Thymus (tissue), 11 donors: ENCODE results near the gene CTXND1. TPM values are rescaled to one million over a fixed set of nuclear protein-coding genes. Genes with fewer than 3 reads are reported as not detected.

ENCODE experiments used
- DNase-seq, 9 donors: peaks; one replicate each; pipeline ENCODE4 v3.0.0-alpha.2; 2013; ENCODE audit warnings: low spot score in 9 of 9, low read depth in 6 of 9, missing footprints in 1 of 9
- H3K27ac ChIP-seq, 2 donors: one replicate each; pipeline ENCODE4 v1.5.1; 2013; ENCODE audit warnings: control low read depth in 1 of 2, low read depth in 1 of 2, low read length in 1 of 2, mild to moderate bottlenecking in 1 of 2, moderate library complexity in 1 of 2
- H3K27me3 ChIP-seq, 2 donors: one replicate each; pipeline ENCODE4 v1.5.1; 2013; ENCODE audit warnings: low read length in 1 of 2; ENCODE audit not compliant: control insufficient read depth in 2 of 2, insufficient read depth in 1 of 2
- H3K36me3 ChIP-seq, 2 donors: one replicate each; pipeline ENCODE4 v1.5.1; 2013; ENCODE audit warnings: low read length in 1 of 2, mild to moderate bottlenecking in 1 of 2, moderate library complexity in 1 of 2; ENCODE audit not compliant: control insufficient read depth in 2 of 2, insufficient read depth in 2 of 2
- H3K4me1 ChIP-seq, 2 donors: one replicate each; pipeline ENCODE4 v1.5.1; 2013; ENCODE audit warnings: low read length in 2 of 2; ENCODE audit not compliant: control insufficient read depth in 2 of 2, insufficient read depth in 2 of 2
- H3K4me3 ChIP-seq, 2 donors: one replicate each; pipeline ENCODE4 v1.5.1; 2013; ENCODE audit warnings: low read length in 2 of 2, control low read depth in 1 of 2, mild to moderate bottlenecking in 1 of 2
- H3K9me3 ChIP-seq, 2 donors: one replicate each; pipeline ENCODE4 v1.5.1; 2013; ENCODE audit warnings: low read length in 1 of 2, mild to moderate bottlenecking in 1 of 2; ENCODE audit not compliant: control insufficient read depth in 2 of 2, insufficient read depth in 1 of 2
- WGBS: extraction: QIAGEN DNeasy Blood & Tissue Kit; methylation state at CpG from one replicate; pipeline ENCODE4 v1.1.7; 2013; 5-methylcytosine and 5-hydroxymethylcytosine counted together
- polyA plus RNA-seq: library from polyadenylated mRNA; stranded (reverse); fragments of 200-250 nt; gene quantifications from one replicate; pipeline ENCODE4 v1.2.3, GENCODE V29; 2013
- total RNA-seq: library from RNA; stranded (reverse); fragments of 120-200 nt; gene quantifications from one replicate; pipeline ENCODE4 v1.2.4, GENCODE V29; 2013
- donor health status: healthy.

CTXND1 gene
- total and polyA plus RNA-seq, 2 donors = 0.05 to 0.07 TPM

DNA sequence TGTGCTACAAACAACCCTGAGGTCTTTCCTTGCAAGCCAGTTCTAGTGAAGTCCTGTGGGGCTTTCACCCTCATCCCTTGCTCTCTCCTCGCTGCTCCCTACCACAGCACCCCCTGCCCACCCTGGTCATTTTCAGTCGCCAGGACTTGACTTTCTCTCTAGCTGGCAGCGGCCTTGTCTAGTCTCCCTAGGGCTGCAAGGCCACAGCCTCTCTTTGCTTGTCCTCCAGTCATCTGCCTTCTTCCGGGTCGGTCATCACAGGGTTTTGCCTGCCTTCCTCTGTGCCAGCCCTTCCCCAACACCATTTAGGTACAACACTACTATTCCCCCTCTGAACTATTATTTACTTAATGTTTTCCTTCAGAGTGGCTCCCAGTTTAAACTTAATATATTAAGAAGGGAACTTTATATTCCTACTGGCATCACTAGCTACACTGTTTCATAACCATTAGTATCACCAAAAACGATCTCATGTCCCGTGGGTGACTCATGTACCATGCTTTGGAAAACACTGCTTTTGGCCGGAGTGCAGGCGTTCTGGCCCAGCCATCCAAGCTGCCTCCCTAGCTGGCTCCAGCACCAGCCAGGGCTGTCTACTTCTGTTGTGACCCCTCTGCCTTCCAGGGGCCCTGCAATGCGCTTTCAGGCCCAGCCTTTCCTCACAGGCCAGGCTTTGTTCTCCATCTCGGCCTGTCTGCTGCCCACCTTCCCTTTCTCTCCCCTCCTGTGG, 77.8 kb downstream of the CTXND1 start:
- 96% methylated on average over 11 of the region's 11 CpGs for WGBS
- Histone ChIP-seq H3K4me3 (no peak overlapping the region), H3K9me3 (no peaks in the 10 kb centered on the region), H3K27me3 (no peaks in the 10 kb centered on the region), H3K4me1 (no peaks in the 10 kb centered on the region), H3K27ac (no peak overlapping the region), H3K36me3 (peaks cover 0 to 4% of the 10 kb centered on the region in 2 donors)
- no peak for DNase-seq

DNA sequence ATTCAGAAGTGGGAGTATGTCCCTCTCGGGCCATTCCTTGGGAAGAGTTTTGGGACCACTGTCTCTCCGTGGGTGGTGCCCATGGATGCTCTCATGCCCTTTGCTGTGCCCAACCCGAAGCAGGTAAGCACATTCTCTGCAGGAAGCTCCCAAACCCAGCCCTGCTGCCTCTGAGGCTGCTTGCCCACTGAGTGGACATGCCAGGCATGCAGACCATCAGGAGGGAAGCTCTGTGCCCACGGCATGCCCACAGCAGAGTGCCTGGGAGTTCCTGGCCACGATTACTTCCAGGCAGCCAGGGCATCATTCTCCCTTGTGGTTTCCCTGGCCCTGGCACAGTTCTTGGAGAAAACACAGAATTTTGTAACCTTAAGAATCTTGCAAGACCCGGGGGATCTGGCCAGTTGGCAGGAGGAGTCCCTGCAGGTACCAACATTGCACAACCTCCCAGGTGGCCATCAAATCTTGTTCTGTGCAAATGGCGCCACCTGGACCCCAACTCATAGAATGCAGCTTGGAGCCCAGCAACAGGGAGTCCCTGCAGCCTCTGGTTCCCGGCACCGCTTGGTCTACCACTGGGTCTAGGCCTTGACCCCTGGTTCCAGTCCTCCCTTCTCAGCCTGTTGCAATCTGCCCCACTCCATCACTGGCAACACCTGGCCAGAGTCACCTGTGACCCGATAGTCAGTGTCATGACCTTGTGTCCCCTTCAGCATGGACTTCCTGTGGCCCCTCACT, 78.8 kb downstream of the CTXND1 start:
- DNase-seq = peak in 8 of 9 donors; percentile 40 to 81 (median 62)
- Histone ChIP-seq H3K27ac (no peak overlapping the region), H3K4me3 (no peak overlapping the region), H3K9me3 (no peaks in the 10 kb centered on the region), H3K4me1 (no peaks in the 10 kb centered on the region), H3K36me3 (peaks cover 0 to 4% of the 10 kb centered on the region in 2 donors), H3K27me3 (no peaks in the 10 kb centered on the region)
- WGBS = 81% methylated on average over 10 of the region's 10 CpGs

DNA sequence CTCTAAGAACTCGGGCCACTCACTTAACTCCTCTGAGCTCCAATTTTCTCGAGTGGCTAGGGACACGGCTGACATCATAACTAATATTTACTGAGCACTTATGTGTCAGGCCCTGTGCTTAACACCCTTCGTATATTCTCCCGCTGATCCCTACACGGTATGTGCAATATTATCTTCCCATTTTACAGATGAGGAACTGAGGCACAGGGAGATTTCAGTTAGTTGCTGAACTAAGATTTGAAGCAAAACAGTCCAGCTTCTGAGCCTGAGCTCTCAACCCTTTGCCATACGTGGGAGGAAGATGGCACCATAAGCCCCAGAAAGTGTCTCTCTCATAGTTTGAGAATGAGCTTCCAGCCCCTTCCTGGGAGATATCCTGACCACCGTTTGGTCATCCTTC, 79.6 kb downstream of the CTXND1 start:
- WGBS = 84% methylated on average over 8 of the region's 8 CpGs
- no peak for DNase-seq
- H3K36me3 ChIP-seq = peaks cover 0 to 4% of the 10 kb centered on the region in 2 donors
- no peaks in the 10 kb centered on the region for H3K4me1 ChIP-seq
- H3K27me3 ChIP-seq = no peaks in the 10 kb centered on the region
- H3K9me3 ChIP-seq = no peaks in the 10 kb centered on the region
- H3K27ac ChIP-seq = no peak overlapping the region
- no peak overlapping the region for H3K4me3 ChIP-seq

DNA sequence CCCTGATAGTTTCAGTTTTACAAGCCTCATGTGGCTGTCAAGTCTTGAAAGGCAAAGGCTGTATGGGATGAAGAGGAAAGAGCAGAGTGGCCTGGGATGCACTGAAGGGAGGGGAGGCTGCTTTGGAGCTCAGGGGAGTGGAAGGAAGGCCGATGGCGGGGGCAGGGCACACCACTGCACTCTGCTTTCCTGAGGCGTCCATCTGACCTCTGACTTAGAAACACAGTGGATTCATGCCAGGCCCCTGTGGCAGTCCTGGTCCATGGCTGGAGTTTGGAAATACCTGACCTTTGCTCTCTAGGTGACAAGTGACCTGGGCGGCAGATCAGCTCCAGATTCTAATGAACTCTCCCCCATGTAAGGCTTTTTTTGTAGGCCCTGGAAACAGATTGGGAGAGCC, 80.2 kb downstream of the CTXND1 start:
- no peaks in the 10 kb centered on the region for H3K4me1 ChIP-seq
- peaks cover 0 to 4% of the 10 kb centered on the region in 2 donors for H3K36me3 ChIP-seq
- WGBS = over 99% methylated on average over 4 of the region's 4 CpGs
- DNase-seq = no peak
- no peak overlapping the region for H3K27ac ChIP-seq
- no peaks in the 10 kb centered on the region for H3K27me3 ChIP-seq
- no peaks in the 10 kb centered on the region for H3K9me3 ChIP-seq
- no peak overlapping the region for H3K4me3 ChIP-seq

DNA sequence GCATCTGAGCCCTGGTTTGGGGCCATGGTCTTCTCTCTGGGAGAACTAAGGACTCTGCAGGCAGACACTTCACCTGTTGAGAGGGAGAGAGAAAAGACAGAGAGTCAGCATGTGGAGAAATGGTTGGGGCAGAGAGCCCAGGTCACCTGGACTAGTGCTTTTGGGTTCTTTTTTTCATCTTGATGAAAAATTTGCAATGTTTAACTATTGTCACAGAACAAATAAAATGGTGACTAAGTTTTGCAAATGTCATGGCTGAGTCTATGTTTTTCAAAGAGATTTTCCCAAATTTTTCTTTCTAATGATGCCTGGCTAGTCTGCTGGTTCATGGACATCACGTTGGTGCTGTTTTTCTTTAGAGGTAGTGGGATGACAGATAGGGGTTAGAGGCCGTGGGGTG, 81.4 kb downstream of the CTXND1 start:
- H3K27ac ChIP-seq = no peak overlapping the region
- 97% methylated on average over 2 of the region's 2 CpGs for WGBS
- no peaks in the 10 kb centered on the region for H3K27me3 ChIP-seq
- H3K4me3 ChIP-seq = no peak overlapping the region
- no peak for DNase-seq
- H3K36me3 ChIP-seq = peaks cover 0 to 4% of the 10 kb centered on the region in 2 donors
- H3K4me1 ChIP-seq = no peaks in the 10 kb centered on the region
- no peaks in the 10 kb centered on the region for H3K9me3 ChIP-seq

DNA sequence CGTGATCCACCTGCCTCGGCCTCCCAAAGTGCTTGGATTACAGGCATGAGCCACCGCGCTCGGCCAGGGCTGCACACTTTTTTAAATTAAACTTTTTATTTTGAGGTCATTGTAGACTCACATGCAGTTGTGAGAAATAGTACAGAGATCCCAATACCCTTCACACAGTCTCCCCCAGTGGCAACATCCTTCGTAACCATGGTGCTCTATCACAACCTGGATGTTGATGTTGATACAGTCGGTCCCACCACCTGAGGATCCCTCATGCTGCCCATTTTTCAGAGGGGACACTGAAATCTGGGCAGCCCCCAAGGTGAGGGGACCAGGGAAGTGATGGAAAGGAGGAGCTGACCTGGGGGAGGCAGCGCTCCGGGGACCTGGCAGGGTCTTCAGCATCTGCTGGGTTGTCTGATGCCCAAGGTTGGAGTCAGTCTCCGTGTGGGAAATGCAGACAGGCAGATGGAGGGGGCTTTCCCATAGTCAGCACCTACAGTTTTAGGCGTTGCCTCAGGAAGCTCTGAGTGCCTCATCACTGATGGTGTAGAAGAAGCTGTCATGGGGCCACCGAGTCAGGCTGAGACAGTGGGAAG, 82.2 kb downstream of the CTXND1 start:
- WGBS = 98% methylated on average over 12 of the region's 12 CpGs
- Histone ChIP-seq H3K36me3 (peaks cover 0 to 4% of the 10 kb centered on the region in 2 donors), H3K4me3 (no peak overlapping the region), H3K9me3 (no peaks in the 10 kb centered on the region), H3K4me1 (no peaks in the 10 kb centered on the region), H3K27me3 (no peaks in the 10 kb centered on the region), H3K27ac (no peak overlapping the region)
- no peak for DNase-seq

DNA sequence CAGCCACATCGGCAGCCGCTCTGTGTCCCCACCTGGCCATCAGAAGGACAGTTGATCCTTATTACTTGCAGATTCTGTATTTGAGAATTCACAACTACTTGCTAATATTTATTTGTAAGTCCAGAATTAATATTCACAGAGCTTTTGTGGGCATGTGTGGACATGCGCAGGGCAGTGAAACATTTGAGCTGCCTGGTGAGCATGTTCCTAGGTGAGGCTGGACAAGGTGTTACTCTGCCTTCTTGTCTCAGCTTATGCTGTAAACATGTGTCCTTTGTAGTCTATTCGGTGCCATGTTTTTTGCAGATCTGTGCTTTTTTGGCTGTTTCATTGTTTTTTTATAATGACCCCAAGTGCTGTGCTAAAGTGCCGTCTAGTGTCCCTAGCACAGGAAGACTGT, 83.6 kb downstream of the CTXND1 start:
- Histone ChIP-seq H3K4me3 (no peak overlapping the region), H3K36me3 (no peaks in the 10 kb centered on the region), H3K27me3 (no peaks in the 10 kb centered on the region), H3K9me3 (no peaks in the 10 kb centered on the region), H3K27ac (no peak overlapping the region), H3K4me1 (no peaks in the 10 kb centered on the region)
- WGBS = 88% methylated on average over 5 of the region's 5 CpGs
- no peak for DNase-seq

DNA sequence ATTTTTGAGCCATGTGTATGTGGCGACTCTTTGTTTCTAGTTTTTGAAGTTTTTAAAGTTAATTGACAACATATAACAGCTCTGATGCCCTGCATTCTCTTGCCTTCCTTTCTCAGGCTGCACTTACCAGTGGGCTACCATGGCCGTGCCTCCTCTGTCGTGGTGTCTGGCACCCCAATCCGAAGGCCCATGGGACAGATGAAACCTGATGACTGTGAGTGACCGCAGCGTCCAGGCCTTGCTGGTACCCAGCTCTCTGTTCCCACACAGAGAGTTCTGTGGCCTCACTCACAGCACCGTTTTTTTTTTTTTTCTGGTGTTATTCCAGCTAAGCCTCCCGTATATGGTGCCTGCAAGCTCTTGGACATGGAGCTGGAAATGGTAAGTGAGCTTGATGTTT, 84.1 kb downstream of the CTXND1 start:
- Histone ChIP-seq H3K9me3 (no peaks in the 10 kb centered on the region), H3K4me1 (no peaks in the 10 kb centered on the region), H3K4me3 (no peak overlapping the region), H3K27ac (no peak overlapping the region), H3K27me3 (no peaks in the 10 kb centered on the region), H3K36me3 (no peaks in the 10 kb centered on the region)
- 98% methylated on average over 8 of the region's 8 CpGs for whole genome bisulfite sequencing
- DNase-seq = no peak

DNA sequence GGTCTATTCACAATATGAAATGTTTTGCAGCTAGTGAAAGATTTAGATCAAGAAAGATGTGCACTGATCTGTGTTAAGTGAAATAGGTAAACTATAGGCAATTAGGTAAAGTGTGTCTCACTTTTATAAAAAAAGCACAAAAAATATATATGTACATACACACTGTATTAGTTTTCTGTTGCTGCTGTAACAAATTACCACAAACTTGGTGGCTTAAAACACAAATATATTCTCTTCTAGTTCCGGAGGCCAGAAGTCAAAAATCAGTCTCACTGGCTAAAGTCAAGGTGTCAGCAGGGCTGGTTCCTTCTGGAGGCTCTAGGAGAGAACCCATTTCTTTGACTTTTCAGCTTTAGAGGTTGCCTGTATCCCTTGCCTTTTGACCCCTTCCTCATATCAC, 88.1 kb downstream of the CTXND1 start:
- H3K4me1 ChIP-seq = peaks cover 3 to 11% of the 10 kb centered on the region in 2 donors
- H3K36me3 ChIP-seq = no peaks in the 10 kb centered on the region
- H3K4me3 ChIP-seq = no peak overlapping the region
- no peaks in the 10 kb centered on the region for H3K9me3 ChIP-seq
- 97% methylated on average over 1 of the region's 1 CpG for WGBS
- no peaks in the 10 kb centered on the region for H3K27me3 ChIP-seq
- no peak overlapping the region for H3K27ac ChIP-seq
- no peak for DNase-seq
